ENCODE measurements around the gene DNAJC13.

DNA sequence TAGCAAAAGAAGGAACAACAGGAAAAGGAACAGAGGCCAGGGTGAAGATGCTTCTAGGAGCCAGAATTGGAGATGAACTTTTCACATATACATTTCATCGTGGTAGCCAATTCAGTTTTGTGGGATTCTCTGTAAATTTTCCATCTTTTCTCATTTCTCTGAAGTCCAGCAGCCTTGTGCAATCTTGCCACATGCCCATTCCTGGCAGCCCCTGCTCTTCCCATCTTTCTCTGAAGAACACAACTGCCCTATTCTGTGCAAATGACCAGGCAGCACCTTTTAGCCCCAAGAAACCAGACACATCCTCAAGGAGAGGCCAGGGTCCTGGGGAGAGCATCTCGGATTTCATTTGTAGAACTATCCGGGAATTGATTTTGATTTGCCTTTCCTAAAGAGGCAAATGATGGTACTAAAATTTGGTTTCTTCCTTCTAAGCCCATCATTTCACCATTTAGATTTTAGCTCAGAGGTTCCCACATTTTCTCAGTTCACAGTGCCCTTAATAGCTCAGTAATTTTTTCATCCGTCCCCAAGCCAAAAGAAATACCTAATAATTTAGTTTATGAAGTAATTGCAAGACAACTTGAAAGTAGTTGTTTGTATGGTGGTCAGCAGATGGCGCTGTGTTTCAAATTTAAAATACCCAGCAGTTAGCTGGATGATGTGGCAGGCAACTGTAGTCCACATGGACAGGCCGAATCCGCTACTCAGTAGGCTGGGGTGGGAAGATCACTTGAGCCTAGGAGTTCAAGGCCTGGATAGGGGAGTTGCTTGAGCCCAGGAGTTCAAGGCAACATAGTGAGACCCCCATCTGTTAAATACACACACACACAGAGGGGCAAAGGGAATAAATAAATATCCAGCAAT is 118.5 kb downstream of the DNAJC13 start:
- TF ChIP-seq, protein P1, sequence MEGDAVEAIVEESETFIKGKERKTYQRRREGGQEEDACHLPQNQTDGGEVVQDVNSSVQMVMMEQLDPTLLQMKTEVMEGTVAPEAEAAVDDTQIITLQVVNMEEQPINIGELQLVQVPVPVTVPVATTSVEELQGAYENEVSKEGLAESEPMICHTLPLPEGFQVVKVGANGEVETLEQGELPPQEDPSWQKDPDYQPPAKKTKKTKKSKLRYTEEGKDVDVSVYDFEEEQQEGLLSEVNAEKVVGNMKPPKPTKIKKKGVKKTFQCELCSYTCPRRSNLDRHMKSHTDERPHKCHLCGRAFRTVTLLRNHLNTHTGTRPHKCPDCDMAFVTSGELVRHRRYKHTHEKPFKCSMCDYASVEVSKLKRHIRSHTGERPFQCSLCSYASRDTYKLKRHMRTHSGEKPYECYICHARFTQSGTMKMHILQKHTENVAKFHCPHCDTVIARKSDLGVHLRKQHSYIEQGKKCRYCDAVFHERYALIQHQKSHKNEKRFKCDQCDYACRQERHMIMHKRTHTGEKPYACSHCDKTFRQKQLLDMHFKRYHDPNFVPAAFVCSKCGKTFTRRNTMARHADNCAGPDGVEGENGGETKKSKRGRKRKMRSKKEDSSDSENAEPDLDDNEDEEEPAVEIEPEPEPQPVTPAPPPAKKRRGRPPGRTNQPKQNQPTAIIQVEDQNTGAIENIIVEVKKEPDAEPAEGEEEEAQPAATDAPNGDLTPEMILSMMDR (IDR thresholded peaks at IDR 0.05): peak; percentile 62 to 67 (median 65)
- TF ChIP-seq POLR2AphosphoS5 (IDR thresholded peaks at IDR 0.05): no peak
- no peak for TF ChIP-seq POLR2A (IDR thresholded peaks at IDR 0.05; ENCODE audit: low read depth)

Measured in esophagus muscularis mucosa (tissue), 3 donors.